Type B pancreatic cell (in vitro differentiated cells): ENCODE measurements around the gene SDK1. TPM values are rescaled to one million over a fixed set of nuclear protein-coding genes. Genes with fewer than 3 reads are reported as not detected.

ENCODE experiments used
- DNase-seq: peaks from one replicate; pipeline ENCODE4 v3.0.0; 2021; ENCODE audit warnings: mixed read lengths; ENCODE audit not compliant: unreplicated experiment; ENCODE audit errors: extremely low spot score
- H3K27ac Mint-ChIP-seq: 2 replicates; pipeline ENCODE4 v1.8.0; 2021; ENCODE audit warnings: mild to moderate bottlenecking, mixed read lengths
- H3K27me3 Mint-ChIP-seq: 2 replicates; pipeline ENCODE4 v1.8.0; 2021; ENCODE audit warnings: mixed read lengths
- H3K36me3 Mint-ChIP-seq: 2 replicates; pipeline ENCODE4 v1.8.0; 2021; ENCODE audit warnings: mixed read lengths
- H3K4me1 Mint-ChIP-seq: one replicate; pipeline ENCODE4 v1.8.0; 2021; ENCODE audit warnings: mixed read lengths; ENCODE audit not compliant: unreplicated experiment
- H3K4me3 Mint-ChIP-seq: 2 replicates; pipeline ENCODE4 v1.8.0; 2021; ENCODE audit warnings: mild to moderate bottlenecking, mixed read lengths
- H3K9me3 Mint-ChIP-seq: 2 replicates; pipeline ENCODE4 v1.8.0; 2021; ENCODE audit warnings: mixed read lengths
- total RNA-seq: library from RNA; stranded (reverse); gene quantifications from 2 replicates; pipeline ENCODE4 v1.2.1, GENCODE V29; 2021; ENCODE audit warnings: low replicate concordance
- TF ChIP-seq, protein P1 (sequence below): fragments of 200-600 bp; sonication (generic); conservative IDR thresholded peaks from 2 replicates; pipeline ENCODE4 v1.5.0; 2021; ENCODE audit warnings: antibody characterized with exemption, mild to moderate bottlenecking

Gene SDK1
- total RNA-seq, 1 donor from 2014 or later: 26.1 TPM

DNA sequence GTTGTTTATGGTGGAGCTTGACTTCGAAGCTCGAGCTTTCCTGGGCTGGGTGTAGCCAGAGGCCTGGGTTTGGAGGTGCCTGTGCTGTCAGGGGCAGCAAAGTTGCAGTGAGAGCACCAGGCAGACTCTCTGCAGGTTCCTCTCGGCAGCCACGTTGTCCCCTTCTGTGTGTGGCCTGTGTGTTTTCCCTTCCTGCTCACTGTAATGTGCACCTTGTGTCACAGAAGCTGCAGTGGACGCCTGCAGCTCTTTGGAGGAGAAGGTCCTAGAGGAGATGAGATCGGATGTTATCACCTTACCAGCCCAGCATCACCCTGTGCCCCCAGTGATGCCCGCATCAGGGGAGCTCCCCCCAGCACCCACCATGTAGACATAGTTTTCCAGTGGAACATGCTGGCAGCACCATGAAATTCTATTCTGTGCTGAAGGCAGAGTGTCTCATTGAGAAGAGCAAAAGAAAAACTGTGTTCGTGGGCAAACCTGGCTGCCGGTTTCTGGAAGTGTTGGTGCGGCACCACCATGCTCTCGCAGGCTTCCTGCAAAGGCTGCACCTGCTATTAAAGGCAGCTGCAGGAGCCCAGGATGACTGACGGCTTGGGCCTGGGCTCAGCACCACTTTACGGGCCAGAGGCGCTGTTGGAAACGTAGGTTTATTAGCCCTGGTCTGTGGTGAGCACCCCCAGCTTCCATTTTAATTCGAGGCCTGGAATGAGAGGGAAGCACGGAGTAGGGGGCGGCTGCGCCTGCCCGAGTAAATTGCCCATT lies 771.3 kb downstream of the SDK1 start:
- DNase-seq: peak; percentile 57
- H3K4me3 Mint-ChIP-seq: no peak overlapping the region
- peaks cover 20% of the 10 kb centered on the region for H3K4me1 Mint-ChIP-seq
- peaks cover 2% of the 10 kb centered on the region for H3K36me3 Mint-ChIP-seq
- TF ChIP-seq, protein P1, sequence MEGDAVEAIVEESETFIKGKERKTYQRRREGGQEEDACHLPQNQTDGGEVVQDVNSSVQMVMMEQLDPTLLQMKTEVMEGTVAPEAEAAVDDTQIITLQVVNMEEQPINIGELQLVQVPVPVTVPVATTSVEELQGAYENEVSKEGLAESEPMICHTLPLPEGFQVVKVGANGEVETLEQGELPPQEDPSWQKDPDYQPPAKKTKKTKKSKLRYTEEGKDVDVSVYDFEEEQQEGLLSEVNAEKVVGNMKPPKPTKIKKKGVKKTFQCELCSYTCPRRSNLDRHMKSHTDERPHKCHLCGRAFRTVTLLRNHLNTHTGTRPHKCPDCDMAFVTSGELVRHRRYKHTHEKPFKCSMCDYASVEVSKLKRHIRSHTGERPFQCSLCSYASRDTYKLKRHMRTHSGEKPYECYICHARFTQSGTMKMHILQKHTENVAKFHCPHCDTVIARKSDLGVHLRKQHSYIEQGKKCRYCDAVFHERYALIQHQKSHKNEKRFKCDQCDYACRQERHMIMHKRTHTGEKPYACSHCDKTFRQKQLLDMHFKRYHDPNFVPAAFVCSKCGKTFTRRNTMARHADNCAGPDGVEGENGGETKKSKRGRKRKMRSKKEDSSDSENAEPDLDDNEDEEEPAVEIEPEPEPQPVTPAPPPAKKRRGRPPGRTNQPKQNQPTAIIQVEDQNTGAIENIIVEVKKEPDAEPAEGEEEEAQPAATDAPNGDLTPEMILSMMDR: no peak
- no peaks in the 10 kb centered on the region for H3K27me3 Mint-ChIP-seq
- no peaks in the 10 kb centered on the region for H3K9me3 Mint-ChIP-seq
- peak overlapping the region; percentile 70 for H3K27ac Mint-ChIP-seq

DNA sequence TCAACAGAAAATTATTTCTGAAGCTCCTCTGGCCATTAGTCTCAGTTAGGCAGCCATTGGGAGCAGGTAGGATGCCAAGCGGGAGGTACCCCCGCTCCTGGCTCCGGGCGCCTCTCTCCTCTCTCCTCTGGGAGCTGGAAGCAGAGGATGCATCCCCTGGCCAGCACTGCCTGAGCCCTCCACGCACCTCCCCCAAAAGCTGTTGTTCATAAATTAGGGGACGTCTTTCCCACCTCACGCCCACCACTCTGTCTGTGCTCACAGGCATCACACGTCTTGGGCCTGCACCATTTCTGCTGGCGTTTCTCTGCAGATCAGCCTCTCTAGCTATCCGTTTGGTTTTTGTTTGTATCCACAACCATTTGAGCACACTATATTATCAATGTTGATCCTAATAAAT lies 772.0 kb downstream of the SDK1 start:
- no peaks in the 10 kb centered on the region for H3K9me3 Mint-ChIP-seq
- no peak overlapping the region for H3K4me3 Mint-ChIP-seq
- H3K27me3 Mint-ChIP-seq: no peaks in the 10 kb centered on the region
- no peak overlapping the region for H3K27ac Mint-ChIP-seq
- peaks cover 20% of the 10 kb centered on the region for H3K4me1 Mint-ChIP-seq
- peak; percentile 60 for DNase-seq
- TF ChIP-seq, protein P1: no peak
- H3K36me3 Mint-ChIP-seq: peaks cover 4% of the 10 kb centered on the region

DNA sequence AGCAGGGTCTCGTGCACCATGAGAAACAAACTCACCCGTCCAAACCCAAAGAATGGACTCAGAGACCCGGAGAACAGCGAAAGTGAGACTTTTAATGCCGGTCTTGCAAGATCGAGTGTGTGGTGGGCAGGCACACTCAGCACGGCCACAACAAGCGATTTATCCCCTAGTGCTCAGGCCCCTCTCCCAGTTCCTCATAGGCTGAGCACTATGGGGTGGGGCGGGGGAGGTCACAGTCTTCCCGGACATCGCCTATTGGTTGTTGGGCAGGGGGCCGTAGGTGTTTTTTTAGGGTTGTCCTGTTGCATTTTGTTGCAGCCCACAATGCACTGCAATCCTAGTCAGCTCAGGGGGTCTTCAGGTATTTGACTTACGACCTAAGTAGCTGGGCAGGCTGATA lies 772.7 kb downstream of the SDK1 start:
- no peak for DNase-seq
- Mint-ChIP-seq H3K9me3 (no peaks in the 10 kb centered on the region), H3K27ac (no peak overlapping the region), H3K36me3 (peaks cover 10% of the 10 kb centered on the region), H3K4me3 (no peak overlapping the region), H3K4me1 (peaks cover 20% of the 10 kb centered on the region), H3K27me3 (no peaks in the 10 kb centered on the region)
- TF ChIP-seq, protein P1: no peak

DNA sequence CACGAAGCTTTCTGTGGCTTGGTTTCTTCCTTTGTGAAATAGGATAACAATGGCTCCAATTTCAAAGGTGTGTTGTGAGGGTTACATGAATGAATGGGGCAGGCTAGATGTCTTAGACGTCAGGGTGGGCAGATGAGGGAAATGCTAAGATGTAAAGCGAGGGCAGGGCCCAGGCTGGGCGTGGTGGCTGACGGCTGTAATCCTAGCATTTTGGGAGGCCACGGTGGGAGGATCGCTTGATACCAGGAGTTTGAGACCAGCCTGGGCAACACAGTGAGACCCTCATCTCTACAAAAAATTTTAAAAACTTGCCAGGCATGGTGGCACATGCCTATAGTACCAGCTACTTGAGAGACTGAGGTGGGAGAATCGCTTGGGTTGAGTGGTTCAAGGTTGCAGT lies 773.4 kb downstream of the SDK1 start:
- no peak overlapping the region for H3K27ac Mint-ChIP-seq
- H3K36me3 Mint-ChIP-seq: peaks cover 15% of the 10 kb centered on the region
- H3K9me3 Mint-ChIP-seq: peaks cover 2% of the 10 kb centered on the region
- H3K4me1 Mint-ChIP-seq: peaks cover 20% of the 10 kb centered on the region
- no peaks in the 10 kb centered on the region for H3K27me3 Mint-ChIP-seq
- no peak overlapping the region for H3K4me3 Mint-ChIP-seq
- no peak for DNase-seq
- TF ChIP-seq, protein P1: no peak

DNA sequence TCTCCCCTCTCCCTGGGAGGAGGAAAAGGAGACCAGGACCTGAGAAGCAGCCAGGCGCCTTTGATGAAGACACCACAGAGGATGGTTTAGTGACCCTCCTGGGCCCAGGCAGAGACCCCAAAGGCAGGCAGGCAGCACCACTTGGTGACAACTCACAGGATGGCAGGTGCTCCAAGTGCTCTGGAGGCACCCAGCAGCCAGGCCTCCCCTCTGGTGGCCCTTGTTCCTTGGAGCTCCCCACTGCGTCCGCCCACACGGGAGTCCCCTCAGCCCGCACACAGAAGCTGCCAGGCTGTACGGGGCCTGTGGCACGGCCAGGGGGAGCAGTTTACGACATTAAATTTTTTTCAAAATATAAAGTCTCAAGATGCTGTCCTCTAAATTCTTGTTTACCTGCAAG lies 773.9 kb downstream of the SDK1 start:
- H3K36me3 Mint-ChIP-seq: peaks cover 20% of the 10 kb centered on the region

More for the DNA sequence above, 773.9 kb downstream of the SDK1 start:
- TF ChIP-seq, protein P1: no peak
- H3K27ac Mint-ChIP-seq: no peak overlapping the region
- peaks cover 5% of the 10 kb centered on the region for H3K9me3 Mint-ChIP-seq
- DNase-seq: no peak
- H3K4me1 Mint-ChIP-seq: peaks cover 20% of the 10 kb centered on the region
- H3K27me3 Mint-ChIP-seq: no peaks in the 10 kb centered on the region
- no peak overlapping the region for H3K4me3 Mint-ChIP-seq
